AG04449 (cell line): Measurements from ENCODE around the gene CPZ.

Experiments
- CTCF ChIA-PET: fragments of 350-600 bp; formaldehyde crosslinking; extraction: SDS; loops from one replicate; lab custom pipeline; 2021; ENCODE audit warnings: antibody characterized with exemption; lab: Yijun Ruan, JAX
- POLR2A ChIA-PET: fragments of 400-600, 350-600 bp; formaldehyde crosslinking; extraction: SDS; loops from one replicate; lab custom pipeline; 2020; ENCODE audit warnings: antibody characterized with exemption, inconsistent platforms; lab: Yijun Ruan, JAX
- DNase-seq: peaks from one replicate; pipeline ENCODE4 v3.0.0-alpha.2; 2010; ENCODE audit warnings: low read depth, low spot score
- H3K4me3 ChIP-seq: 2 replicates; pipeline ENCODE4 v1.5.1; 2011; ENCODE audit warnings: low read depth, mild to moderate bottlenecking, control low read depth, low read length
- TF ChIP-seq, protein P1 (sequence below): IDR thresholded peaks from one replicate; pipeline ENCODE4 v1.5.1; 2011; ENCODE audit warnings: mild to moderate bottlenecking, moderate library complexity, low read length, control low read depth, inconsistent platforms; ENCODE audit not compliant: insufficient read depth; ENCODE audit errors: missing control alignments

Gene CPZ

DNA sequence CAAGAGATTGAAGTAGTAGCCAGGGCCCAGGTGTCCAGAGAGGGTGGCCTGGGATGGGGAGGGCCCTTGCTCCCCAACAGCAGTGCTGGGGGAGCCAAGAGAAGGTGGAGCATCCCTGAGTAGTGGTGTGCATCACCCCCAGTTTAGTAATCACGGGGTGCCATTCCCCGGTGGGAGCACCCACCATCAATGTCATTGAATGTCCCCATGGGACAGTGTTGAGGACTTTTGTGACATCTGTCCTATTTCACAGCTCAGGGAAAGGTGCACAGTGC, 4.4 kb upstream of the CPZ start:
- TF ChIP-seq, protein P1, sequence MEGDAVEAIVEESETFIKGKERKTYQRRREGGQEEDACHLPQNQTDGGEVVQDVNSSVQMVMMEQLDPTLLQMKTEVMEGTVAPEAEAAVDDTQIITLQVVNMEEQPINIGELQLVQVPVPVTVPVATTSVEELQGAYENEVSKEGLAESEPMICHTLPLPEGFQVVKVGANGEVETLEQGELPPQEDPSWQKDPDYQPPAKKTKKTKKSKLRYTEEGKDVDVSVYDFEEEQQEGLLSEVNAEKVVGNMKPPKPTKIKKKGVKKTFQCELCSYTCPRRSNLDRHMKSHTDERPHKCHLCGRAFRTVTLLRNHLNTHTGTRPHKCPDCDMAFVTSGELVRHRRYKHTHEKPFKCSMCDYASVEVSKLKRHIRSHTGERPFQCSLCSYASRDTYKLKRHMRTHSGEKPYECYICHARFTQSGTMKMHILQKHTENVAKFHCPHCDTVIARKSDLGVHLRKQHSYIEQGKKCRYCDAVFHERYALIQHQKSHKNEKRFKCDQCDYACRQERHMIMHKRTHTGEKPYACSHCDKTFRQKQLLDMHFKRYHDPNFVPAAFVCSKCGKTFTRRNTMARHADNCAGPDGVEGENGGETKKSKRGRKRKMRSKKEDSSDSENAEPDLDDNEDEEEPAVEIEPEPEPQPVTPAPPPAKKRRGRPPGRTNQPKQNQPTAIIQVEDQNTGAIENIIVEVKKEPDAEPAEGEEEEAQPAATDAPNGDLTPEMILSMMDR: no peak
- H3K4me3 ChIP-seq: no peak overlapping the region
- ChIA-PET POLR2A (no interaction called here), CTCF (interaction anchor here (10.5 kb wide), 1 partner anchor 118 kb away, joined by 202 read pairs; no protein-coding TSS in a partner anchor)
- no peak for DNase-seq

GRCh38 chr4:8589336-8589735, 3.2 kb upstream of the CPZ start:
- ChIA-PET CTCF (interaction anchor here (10.5 kb wide), 1 partner anchor 119 kb away, joined by 202 read pairs; no protein-coding TSS in a partner anchor), POLR2A (no interaction called here)
- TF ChIP-seq, protein P1: no peak
- H3K4me3 ChIP-seq: no peak overlapping the region
- DNase-seq: no peak

- DNase-seq: peak; percentile 73
- POLR2A ChIA-PET: no interaction called here
- H3K4me3 ChIP-seq: no peak overlapping the region
- TF ChIP-seq, protein P1: no peak
- CTCF ChIA-PET: interaction anchor here (10.5 kb wide), 1 partner anchor 120 kb away, joined by 202 read pairs; no protein-coding TSS in a partner anchor
Measured at GRCh38 chr4:8589823-8590545, 2.6 kb upstream of the CPZ start.

DNA sequence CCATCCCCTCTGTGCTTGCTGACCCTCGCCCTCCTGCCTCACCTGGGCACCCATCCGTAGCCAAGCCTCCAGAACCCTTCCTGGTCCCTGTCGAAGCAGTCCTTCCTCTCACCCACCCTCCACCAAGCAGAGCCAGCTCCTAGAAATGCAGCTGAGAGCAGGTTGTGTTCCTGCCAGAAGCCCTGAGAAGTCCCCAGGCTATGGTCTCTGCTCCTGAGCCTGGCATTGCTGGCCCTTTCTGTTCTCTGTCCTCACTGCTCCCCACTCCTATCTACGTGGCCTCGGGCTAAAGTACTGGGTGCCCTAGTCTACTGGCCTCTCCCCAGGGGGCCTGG, 2.1 kb upstream of the CPZ start:
- no peak for DNase-seq
- POLR2A ChIA-PET: no interaction called here
- TF ChIP-seq, protein P1: no peak
- CTCF ChIA-PET: interaction anchor here (10.5 kb wide), 1 partner anchor 120 kb away, joined by 202 read pairs; no protein-coding TSS in a partner anchor
- H3K4me3 ChIP-seq: no peak overlapping the region

GRCh38 chr4:8591114-8591513, 1.5 kb upstream of the CPZ start:
- no peak overlapping the region for H3K4me3 ChIP-seq
- ChIA-PET POLR2A (interaction anchor here (1.2 kb wide), 1 partner anchor 122 kb away, joined by 5 read pairs; no protein-coding TSS in a partner anchor), CTCF (interaction anchor here (1.0 to 10.5 kb wide), 3 partner anchors 14 to 121 kb away, joined by 3 to 202 read pairs (median 7); no protein-coding TSS in a partner anchor)
- TF ChIP-seq, protein P1: no peak
- DNase-seq: no peak

- no peak overlapping the region for H3K4me3 ChIP-seq
- TF ChIP-seq, protein P1: no peak
- DNase-seq: no peak
- ChIA-PET CTCF (interaction anchor here (1.0 to 10.5 kb wide), 5 partner anchors 14 to 121 kb away, joined by 3 to 202 read pairs (median 4); no protein-coding TSS in a partner anchor), POLR2A (interaction anchor here (0.8 to 1.3 kb wide), 6 partner anchors 9 to 123 kb away, joined by 3 to 12 read pairs (median 4); partner anchors contain the start of gene GPR78)
Measured at GRCh38 chr4:8591626-8592365, 769 bp upstream of the CPZ start.
